PFSK-1 (cell line): ENCODE data around the gene PNKD.

Source experiments
- FOXP2 ChIP-seq: optimal IDR thresholded peaks from 2 replicates; pipeline ENCODE3; 2011; ENCODE audit warnings: borderline replicate concordance, control low read depth, inconsistent platforms; ENCODE audit not compliant: insufficient read depth; ENCODE audit errors: extremely low read length, extremely low read depth
- POLR2AphosphoS5 ChIP-seq: IDR thresholded peaks from 2 replicates; pipeline ENCODE4 v1.6.1; 2012; ENCODE audit warnings: low read depth, mild to moderate bottlenecking, control low read depth, low read length, moderate library complexity
- SIN3A ChIP-seq: IDR thresholded peaks from 2 replicates; pipeline ENCODE4 v1.6.1; 2012; ENCODE audit warnings: mild to moderate bottlenecking, low read length, moderate library complexity, borderline replicate concordance; ENCODE audit not compliant: insufficient read depth
- TAF1 ChIP-seq: IDR thresholded peaks from 2 replicates; pipeline ENCODE4 v1.6.1; 2012; ENCODE audit warnings: low read length, control low read depth, borderline replicate concordance; ENCODE audit not compliant: insufficient read depth
- TF ChIP-seq, protein P1 (sequence below), 2 experiments: IDR thresholded peaks; 2 replicates each; pipeline versions ENCODE4 v1.6.1 to v1.8.0; 2011 to 2012; ENCODE audit warnings: low read depth in 2 of 2, low read length in 2 of 2, control low read depth in 1 of 2, inconsistent platforms in 1 of 2, mild to moderate bottlenecking in 1 of 2, moderate library complexity in 1 of 2; ENCODE audit not compliant: insufficient read depth in 1 of 2

Gene PNKD

DNA sequence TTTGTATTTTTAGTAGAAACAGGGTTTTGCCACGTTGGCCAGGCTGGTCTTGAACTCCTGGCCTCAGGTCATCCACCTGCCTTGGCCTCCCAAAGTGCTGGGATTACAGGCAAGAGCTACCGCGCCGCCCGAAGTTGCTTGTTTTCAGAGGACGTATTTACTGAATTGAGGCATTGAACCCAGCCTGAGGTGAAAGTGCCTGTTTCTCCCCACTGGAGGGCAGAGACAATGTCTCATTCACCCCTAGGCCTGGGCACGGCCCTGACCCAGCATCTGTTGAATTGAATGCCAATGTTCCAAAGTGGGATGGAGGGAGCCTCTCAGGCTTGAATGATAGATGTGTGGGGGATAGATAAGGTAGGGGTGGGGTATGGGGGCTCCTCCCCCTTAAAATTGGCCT is 26.5 kb downstream of the PNKD start:
- TF ChIP-seq, protein P1, sequence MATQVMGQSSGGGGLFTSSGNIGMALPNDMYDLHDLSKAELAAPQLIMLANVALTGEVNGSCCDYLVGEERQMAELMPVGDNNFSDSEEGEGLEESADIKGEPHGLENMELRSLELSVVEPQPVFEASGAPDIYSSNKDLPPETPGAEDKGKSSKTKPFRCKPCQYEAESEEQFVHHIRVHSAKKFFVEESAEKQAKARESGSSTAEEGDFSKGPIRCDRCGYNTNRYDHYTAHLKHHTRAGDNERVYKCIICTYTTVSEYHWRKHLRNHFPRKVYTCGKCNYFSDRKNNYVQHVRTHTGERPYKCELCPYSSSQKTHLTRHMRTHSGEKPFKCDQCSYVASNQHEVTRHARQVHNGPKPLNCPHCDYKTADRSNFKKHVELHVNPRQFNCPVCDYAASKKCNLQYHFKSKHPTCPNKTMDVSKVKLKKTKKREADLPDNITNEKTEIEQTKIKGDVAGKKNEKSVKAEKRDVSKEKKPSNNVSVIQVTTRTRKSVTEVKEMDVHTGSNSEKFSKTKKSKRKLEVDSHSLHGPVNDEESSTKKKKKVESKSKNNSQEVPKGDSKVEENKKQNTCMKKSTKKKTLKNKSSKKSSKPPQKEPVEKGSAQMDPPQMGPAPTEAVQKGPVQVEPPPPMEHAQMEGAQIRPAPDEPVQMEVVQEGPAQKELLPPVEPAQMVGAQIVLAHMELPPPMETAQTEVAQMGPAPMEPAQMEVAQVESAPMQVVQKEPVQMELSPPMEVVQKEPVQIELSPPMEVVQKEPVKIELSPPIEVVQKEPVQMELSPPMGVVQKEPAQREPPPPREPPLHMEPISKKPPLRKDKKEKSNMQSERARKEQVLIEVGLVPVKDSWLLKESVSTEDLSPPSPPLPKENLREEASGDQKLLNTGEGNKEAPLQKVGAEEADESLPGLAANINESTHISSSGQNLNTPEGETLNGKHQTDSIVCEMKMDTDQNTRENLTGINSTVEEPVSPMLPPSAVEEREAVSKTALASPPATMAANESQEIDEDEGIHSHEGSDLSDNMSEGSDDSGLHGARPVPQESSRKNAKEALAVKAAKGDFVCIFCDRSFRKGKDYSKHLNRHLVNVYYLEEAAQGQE (IDR thresholded peaks at IDR 0.05; ENCODE audit: insufficient read depth in 1 of 2, low read depth in 2 of 2, low read length in 2 of 2) = no peak
- no peak for TF ChIP-seq POLR2AphosphoS5
- TF ChIP-seq TAF1 = no peak
- no peak for TF ChIP-seq SIN3A
- no peak for TF ChIP-seq FOXP2

DNA sequence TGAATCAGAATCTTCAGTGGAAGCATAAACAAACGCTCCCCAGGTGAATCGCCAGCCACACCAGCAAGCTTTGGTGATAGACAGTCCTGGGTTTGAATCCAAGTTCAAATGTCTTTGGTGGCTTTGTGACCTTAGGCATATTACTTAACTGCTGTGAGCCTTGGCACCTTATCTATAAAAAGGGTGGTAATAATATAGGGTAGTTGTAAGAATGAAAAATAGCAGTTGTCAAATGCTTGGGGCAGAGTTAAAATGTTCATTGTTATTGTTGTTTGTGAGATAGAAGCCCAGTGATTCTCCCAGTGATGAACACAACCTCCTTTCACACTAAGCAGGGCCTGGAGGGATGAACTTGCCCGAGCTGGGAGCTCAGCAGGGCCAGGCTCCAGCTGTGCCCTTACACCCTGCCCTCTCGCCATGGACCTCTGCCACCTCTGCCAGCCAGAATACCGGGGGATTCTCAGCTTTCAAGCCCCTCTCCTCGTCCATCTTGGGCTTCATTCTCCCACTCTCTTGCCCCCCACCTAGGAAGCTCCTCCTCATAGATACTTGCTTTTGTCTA is 28.1 kb downstream of the PNKD start:
- TF ChIP-seq, protein P1 (IDR thresholded peaks at IDR 0.05; ENCODE audit: insufficient read depth in 1 of 2, low read depth in 2 of 2, low read length in 2 of 2) = no peak
- TF ChIP-seq SIN3A (no peak), FOXP2 (no peak), TAF1 (no peak), POLR2AphosphoS5 (no peak)

DNA sequence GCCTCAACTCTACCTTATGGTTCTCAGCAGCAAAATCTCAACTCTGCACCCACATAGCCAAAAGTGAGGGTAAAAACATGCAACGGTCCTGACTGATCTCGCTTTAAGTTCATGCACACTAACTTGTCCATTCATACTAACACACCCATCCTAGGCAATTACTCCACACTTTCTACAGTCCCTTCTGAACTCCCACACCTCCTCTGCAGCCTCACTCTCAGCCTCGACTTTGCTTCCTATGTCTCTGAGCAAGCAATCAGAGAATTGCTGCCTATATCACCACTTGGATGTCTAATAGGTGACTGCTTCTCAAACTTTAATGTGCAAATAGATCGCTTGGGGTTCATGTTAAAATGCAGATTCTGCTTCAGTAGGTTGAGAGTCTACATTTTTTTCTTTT is 29.8 kb downstream of the PNKD start:
- TF ChIP-seq, protein P1 (IDR thresholded peaks at IDR 0.05; ENCODE audit: insufficient read depth in 1 of 2, low read depth in 2 of 2, low read length in 2 of 2) = no peak

DNA sequence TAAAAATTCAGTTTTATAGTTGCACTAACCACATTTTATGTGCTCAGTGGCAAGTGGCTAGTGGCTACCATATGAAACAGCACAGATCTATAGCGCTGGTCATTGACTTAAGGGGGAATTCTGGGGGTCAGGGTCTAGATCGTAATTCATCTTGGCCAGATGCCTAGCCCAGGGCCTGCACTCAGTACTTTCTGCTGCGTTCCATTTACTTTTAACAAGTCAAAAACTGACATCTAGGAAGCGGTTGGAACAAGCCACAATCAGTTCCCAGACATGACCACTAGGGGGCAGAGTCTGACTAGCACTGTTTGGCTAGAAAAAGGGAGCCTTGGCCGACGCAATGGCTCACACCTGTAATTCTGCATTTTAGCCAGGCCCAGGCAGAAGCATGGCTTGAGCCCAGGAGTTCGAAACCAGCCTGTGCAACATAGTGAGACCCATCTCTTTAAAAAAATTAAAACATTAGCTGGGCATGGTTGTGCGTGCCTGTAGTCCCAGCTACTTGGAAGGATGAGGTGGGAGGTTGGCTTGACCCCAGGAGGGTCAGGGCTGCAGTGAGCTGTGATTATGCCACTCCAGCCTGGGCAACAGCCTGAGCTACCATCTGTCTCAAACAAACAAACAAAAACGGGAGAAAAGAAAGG is 31.0 kb downstream of the PNKD start:
- no peak for TF ChIP-seq POLR2AphosphoS5
- no peak for TF ChIP-seq FOXP2
- TF ChIP-seq, protein P1 (IDR thresholded peaks at IDR 0.05; ENCODE audit: insufficient read depth in 1 of 2, low read depth in 2 of 2, low read length in 2 of 2) = no peak
- no peak for TF ChIP-seq TAF1
- TF ChIP-seq SIN3A = no peak

DNA sequence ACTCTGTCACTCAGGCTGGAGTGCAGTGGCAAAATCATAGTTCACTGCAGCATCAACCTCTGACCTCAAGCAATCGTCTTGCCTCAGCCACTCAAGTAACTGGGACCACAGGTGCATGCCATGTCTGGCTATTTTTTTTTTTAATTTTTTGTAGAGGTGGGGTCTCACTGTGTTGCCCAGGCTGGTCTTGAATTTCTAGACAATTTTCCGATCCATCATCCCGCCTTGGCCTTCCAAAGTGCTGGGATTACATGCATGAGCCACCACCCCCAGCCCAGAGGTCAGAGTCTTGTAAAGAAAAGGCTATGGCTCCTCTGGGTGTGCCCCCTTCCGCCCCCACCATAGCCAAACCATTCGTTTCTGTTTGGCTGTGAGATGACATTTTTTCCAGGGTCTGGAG is 35.1 kb downstream of the PNKD start:
- TF ChIP-seq, protein P1 (IDR thresholded peaks at IDR 0.05; ENCODE audit: insufficient read depth in 1 of 2, low read depth in 2 of 2, low read length in 2 of 2) = no peak
- TF ChIP-seq SIN3A (no peak), POLR2AphosphoS5 (no peak), FOXP2 (no peak)
